Measurements from ENCODE around the gene ZC3H12A. TPM values are rescaled to one million over a fixed set of nuclear protein-coding genes. Genes with fewer than 3 reads are reported as not detected.

ZC3H12A gene
- total and polyA plus RNA-seq, 2 of the 8 experiments (the other 6 are each of a cell fraction or from before 2014, with no cell fraction given) = 7.4 to 10.0 TPM

DNA sequence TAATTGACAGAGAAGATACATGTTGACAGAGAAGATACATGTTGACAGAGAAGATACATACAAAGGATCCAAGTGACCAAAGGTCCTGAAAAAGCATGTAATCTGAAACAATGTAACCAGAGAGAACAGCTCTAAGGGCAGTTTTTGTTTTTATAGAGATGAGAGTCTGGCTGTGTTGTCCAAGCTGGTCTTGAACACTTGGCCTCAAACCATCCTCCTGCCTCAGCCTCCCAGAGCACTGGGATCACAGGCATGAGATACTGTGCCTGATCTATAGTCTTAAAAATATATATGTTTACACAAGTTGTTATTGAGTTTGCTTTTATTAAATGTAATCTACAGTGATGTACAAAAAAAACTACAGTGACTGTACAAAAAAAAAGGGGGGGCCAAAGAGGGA is 27.7 kb downstream of the ZC3H12A start:
- Histone ChIP-seq H2BK20ac (ENCODE audit: low read length) (no peak overlapping the region), H2BK12ac (ENCODE audit: low read depth, low read length) (no peak overlapping the region), H4K8ac (ENCODE audit: extremely low read depth, insufficient read depth, low read length) (no peak overlapping the region), H2AFZ (ENCODE audit: low read length) (no peak overlapping the region), H3K4me3 (ENCODE audit: extremely low read depth in 1 of 4, insufficient read depth in 2 of 4, low read depth in 3 of 4, low read length in 4 of 4) (no peak overlapping the region), H4K91ac (replicated peaks; ENCODE audit: insufficient read length, low read length) (no peak overlapping the region), H3K23me2 (ENCODE audit: low read depth, low read length) (no peaks in the 10 kb centered on the region), H3K79me1 (ENCODE audit: low read depth, low read length) (no peaks in the 10 kb centered on the region), H4K20me1 (replicated peaks in 1 of 2; ENCODE audit: control insufficient read depth in 1 of 2, insufficient read depth in 2 of 2, low read length in 2 of 2) (no peaks in the 10 kb centered on the region), H3K9ac (replicated peaks in 1 of 4; ENCODE audit: extremely low read depth in 1 of 4, low read depth in 3 of 4, low read length in 3 of 4) (no peak overlapping the region), H3K4ac (replicated peaks; ENCODE audit: insufficient read length, low read depth, low read length) (no peak overlapping the region), H3K18ac (ENCODE audit: extremely low read depth, low read length) (no peak overlapping the region), H3K9me3 (ENCODE audit: insufficient read depth in 2 of 2, low read depth in 1 of 2, low read length in 1 of 2) (no peaks in the 10 kb centered on the region), H3K4me1 (replicated peaks in 1 of 4; ENCODE audit: control insufficient read depth in 3 of 4, insufficient read depth in 4 of 4, low read length in 3 of 4) (no peaks in the 10 kb centered on the region), H3K23ac (ENCODE audit: insufficient read length) (no peak overlapping the region), H3K56ac (replicated peaks; ENCODE audit: insufficient read length, low read depth, low read length) (no peak overlapping the region), H2BK15ac (ENCODE audit: low read length) (no peak overlapping the region), H3K27ac (ENCODE audit: low read depth, low read length) (no peak overlapping the region), H3K14ac (ENCODE audit: insufficient read length) (no peak overlapping the region), H4K5ac (ENCODE audit: insufficient read length, low read depth, low read length) (no peak overlapping the region), H3K36me3 (ENCODE audit: control insufficient read depth in 2 of 4, insufficient read depth in 4 of 4, low read length in 3 of 4) (peaks cover 11 to 26% (median 14%) of the 10 kb centered on the region in 4 experiments; a peak in 7 of 8 replicates), H3K79me2 (ENCODE audit: control insufficient read depth in 1 of 2, insufficient read depth in 2 of 2, low read length in 2 of 2) (no peaks in the 10 kb centered on the region), H3K27me3 (replicated peaks in 1 of 4; ENCODE audit: control insufficient read depth in 3 of 4, extremely low read depth in 1 of 4, insufficient read depth in 3 of 4, low read length in 3 of 4) (no peaks in the 10 kb centered on the region), H3K4me2 (ENCODE audit: insufficient read depth in 1 of 2, low read depth in 2 of 2, low read length in 2 of 2) (no peak overlapping the region), H2BK5ac (ENCODE audit: low read depth, low read length) (no peak overlapping the region), H2BK120ac (replicated peaks; ENCODE audit: low read depth, low read length) (no peak overlapping the region), H2AK5ac (ENCODE audit: low read depth, low read length) (no peak overlapping the region)
- DNase-seq (ENCODE audit: low read depth in 1 of 2, low spot score in 2 of 2) (no peak), FAIRE-seq (no peak)
- POLR2A ChIA-PET (ENCODE audit: partially characterized antibody) = no interaction called here
- CTCF ChIA-PET (ENCODE audit: partially characterized antibody) = no interaction called here
- TF ChIP-seq MAFK (IDR thresholded peaks at IDR 0.05; ENCODE audit: low read depth, low read length) (no peak), SRF (IDR thresholded peaks at IDR 0.05; ENCODE audit: low read depth, low read length) (no peak), HDAC6 (IDR thresholded peaks at IDR 0.05; ENCODE audit: low read depth, low read length) (no peak), CBX8 (IDR thresholded peaks at IDR 0.05; ENCODE audit: borderline replicate concordance, low read depth, low read length) (no peak), POLR2AphosphoS5 (IDR thresholded peaks at IDR 0.05; ENCODE audit: low read depth, low read length) (no peak), TAF7 (optimal IDR thresholded peaks at IDR 0.05; ENCODE audit: borderline replicate concordance, low read depth, low read length) (no peak), BACH1 (IDR thresholded peaks at IDR 0.05; ENCODE audit: low read length) (no peak)
- TF ChIP-seq, protein P1, sequence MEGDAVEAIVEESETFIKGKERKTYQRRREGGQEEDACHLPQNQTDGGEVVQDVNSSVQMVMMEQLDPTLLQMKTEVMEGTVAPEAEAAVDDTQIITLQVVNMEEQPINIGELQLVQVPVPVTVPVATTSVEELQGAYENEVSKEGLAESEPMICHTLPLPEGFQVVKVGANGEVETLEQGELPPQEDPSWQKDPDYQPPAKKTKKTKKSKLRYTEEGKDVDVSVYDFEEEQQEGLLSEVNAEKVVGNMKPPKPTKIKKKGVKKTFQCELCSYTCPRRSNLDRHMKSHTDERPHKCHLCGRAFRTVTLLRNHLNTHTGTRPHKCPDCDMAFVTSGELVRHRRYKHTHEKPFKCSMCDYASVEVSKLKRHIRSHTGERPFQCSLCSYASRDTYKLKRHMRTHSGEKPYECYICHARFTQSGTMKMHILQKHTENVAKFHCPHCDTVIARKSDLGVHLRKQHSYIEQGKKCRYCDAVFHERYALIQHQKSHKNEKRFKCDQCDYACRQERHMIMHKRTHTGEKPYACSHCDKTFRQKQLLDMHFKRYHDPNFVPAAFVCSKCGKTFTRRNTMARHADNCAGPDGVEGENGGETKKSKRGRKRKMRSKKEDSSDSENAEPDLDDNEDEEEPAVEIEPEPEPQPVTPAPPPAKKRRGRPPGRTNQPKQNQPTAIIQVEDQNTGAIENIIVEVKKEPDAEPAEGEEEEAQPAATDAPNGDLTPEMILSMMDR (IDR thresholded peaks at IDR 0.05; ENCODE audit: control extremely low read depth in 1 of 3, insufficient read depth in 1 of 3, low read depth in 1 of 3, low read length in 3 of 3) = no peak

Measured in H1 (cell line).